Eye (tissue), 1 donor: ENCODE results near the gene SUMF1.

Source experiments
- DNase-seq: peaks from one replicate; pipeline ENCODE4 v3.0.0-alpha.2; 2015

SUMF1 gene

GRCh38 chr3:4411236-4411635 is 55.8 kb downstream of the SUMF1 start:
- no peak for DNase-seq

GRCh38 chr3:4410606-4411005 is 56.5 kb downstream of the SUMF1 start:
- DNase-seq, result no peak

DNA sequence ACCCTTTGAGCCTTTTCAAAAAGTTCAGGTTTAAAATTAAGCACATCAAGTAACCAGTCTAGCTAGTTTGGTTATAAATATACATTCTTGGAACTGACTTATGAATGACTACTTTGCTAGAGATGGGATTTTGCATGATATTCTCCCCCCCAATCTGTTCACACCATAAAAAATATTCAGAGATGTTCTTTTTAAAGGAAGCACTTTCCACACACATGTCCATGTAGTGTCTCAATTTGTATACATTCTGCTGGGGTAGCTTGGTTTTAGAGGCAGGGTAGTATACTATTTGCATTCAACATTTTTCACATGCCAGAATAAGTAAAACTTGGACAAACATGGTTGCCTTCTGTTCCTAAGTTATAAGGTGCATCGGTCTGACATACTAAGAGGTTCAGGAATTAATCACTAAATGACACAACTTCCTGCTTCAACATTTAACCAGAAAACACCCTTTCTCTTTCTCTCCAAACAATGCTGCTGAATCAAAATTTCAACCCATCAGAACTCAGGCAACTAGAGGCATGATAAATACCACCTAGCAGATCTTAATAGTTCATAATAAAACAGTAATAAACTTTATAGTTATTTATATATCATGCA is 57.0 kb downstream of the SUMF1 start:
- DNase-seq, result no peak

DNA sequence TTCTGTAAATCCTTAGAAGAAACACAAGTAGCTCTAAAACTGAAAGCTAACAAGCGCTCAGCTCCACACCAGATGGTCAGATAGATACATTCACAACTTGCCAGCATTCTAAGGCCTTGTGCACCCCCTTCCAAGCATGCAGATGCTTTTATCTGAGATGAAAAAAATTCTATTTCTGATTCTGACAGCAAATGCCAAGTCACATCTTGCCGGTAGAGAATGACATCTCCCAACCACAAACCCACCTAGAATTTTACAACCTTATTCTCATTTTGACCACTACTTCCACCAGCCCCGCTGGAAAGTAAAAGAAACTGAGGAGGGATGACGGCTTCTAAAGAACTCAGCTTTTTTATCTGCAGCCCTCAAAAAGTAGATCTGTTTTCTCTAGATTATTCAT is 57.7 kb downstream of the SUMF1 start:
- DNase-seq, result no peak

DNA sequence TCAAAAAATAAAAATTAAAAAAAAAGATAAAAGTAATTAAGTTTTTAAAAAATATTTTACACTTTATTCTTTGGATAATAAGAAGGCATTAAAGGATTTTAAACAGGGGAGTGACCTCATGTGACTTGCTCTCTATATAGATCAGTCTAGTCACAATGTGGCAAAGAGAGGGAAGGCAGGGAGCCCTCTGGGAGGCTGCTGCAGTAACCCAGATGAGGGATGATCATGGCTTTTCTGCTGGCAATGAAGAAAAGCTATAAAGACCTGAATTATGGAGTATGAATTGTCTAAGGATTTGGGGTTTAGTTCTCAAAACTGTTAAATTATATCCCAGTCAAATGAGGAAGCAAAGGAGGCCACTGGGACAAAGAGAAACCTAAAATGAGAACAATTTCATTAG is 58.1 kb downstream of the SUMF1 start:
- no peak for DNase-seq

DNA sequence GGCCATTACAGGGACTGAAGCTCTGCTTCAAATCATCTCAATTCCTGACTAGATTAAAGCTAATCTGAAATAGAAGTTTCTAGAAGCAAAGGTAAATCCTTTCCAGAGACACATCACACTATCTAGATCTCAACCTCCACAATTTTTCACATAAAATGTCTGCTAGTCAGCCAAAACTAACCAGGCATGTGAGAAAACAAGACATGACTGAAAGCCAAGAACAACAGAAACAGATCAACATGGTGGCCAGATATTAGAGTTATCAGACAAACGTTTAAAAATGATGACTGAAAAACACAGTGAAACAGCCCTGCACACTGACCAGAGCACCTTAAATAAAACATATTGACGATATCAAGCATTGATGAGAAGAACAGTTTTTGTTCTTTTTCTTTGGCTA is 59.1 kb downstream of the SUMF1 start:
- no peak for DNase-seq

- no peak for DNase-seq
Measured at GRCh38 chr3:4406746-4407568, 60.1 kb downstream of the SUMF1 start.

DNA sequence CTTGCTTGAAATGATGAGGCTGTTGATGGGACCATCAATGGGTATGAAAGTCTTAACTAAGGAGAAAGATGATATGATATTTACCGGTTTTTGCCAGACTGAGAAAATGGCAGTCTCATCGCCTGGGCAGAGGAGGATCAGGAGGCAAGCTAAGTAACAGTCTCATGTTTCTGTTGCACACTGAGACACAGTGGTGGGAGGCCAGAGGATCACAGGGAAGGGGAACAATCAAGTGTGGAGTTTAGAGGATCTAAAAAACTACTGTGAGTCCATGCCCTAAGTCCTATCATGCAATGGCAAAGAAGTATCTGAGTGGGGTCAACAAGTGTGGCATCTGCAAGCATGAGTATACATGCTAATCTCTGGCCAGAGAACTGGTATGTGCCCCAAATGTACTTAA is 62.2 kb downstream of the SUMF1 start:
- DNase-seq, result no peak

GRCh38 chr3:4401441-4401840 is 65.6 kb downstream of the SUMF1 start:
- no peak for DNase-seq

DNA sequence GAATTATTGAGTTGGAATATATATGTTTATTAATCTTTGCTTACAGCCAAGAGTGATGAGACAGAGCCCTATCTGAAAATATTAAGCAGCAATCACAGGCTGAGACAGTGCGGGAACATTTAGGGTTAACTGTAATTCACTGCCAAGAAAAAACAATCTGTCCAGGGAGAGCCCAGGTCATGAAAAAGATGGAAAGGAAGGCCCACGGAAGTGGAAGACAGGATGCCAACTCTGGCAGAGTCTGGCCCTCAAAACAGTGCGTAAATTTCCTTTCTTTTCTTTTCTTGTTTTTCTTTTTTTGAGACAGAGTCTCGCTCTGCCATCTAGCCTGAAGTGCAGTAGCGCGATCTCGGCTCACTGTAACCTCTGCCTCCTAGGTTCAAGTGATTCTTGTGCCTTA is 67.6 kb downstream of the SUMF1 start:
- DNase-seq, result no peak

DNA sequence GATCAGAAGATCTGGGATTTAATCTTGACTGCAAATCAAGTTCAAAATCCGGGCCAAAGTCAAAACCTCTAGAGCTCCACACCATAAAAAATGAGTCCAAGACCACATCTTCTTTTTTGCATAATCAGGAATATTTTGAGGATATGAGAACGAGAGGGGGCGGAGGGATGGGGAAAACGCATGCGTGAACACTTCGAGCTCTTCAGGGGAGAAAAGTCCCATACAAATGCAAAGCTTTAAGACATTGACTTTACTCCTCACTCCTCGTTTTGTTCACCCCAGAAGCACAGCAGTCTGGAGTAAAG is 68.2 kb downstream of the SUMF1 start:
- no peak for DNase-seq

DNA sequence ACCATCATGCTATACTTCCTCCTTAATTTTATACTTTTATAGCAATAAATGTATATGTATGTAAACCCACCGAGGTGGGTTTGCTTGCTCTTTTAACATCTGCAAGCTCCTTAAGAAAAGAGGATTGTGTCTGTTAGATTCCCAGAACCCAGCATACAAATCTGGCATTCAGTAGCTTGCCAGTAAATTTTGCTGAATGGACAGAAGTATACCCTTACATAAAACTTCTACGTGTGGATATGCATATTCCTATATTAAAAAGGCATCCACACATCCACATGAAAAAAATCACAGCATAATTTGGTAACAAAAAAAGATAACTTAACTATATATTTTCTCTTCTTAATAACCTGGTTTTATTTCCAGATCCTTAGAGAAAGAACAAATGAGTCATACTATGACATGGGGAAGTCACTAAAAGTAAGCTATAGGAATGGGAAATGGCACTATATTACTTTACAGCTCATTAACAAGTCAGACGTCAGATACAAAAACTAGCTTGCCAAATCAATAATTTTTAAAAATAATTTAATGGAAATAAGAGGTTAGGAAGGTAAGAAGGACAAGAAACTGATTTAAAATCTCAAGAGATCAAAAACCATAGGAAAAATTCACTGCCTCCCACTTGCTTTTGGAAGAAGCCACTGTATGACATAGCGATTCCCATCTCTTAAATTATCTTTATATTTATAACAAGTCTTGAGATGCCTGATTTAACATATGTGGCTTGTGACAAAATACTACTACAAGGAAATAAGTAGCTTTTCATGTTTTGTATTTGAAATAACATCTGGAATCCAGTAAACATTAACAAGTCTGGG is 68.7 kb downstream of the SUMF1 start:
- DNase-seq, result no peak

DNA sequence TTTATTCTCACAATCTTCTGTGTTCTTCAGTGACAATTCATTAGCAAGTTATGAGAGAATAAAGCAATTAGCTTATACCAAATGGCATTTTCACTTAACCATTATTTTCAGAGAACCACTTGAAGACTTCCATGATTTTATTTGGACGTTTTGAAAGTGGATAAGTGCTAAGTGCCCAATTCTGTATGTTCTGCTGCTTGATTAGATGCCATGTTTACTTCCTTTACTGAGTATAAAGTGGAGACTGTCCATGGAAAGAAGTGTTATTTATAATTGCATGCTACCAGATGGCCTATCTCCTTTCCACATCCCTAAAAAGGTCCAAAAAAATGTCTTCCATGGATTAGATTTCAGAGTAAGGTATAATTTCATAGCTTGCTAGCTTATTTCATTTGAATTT is 69.6 kb downstream of the SUMF1 start:
- no peak for DNase-seq

GRCh38 chr3:4396542-4396941 is 70.5 kb downstream of the SUMF1 start:
- no peak for DNase-seq

- DNase-seq, result no peak
Measured at GRCh38 chr3:4396006-4396405, 71.1 kb downstream of the SUMF1 start.

- no peak for DNase-seq
Measured at GRCh38 chr3:4395448-4395847, 71.6 kb downstream of the SUMF1 start.

DNA sequence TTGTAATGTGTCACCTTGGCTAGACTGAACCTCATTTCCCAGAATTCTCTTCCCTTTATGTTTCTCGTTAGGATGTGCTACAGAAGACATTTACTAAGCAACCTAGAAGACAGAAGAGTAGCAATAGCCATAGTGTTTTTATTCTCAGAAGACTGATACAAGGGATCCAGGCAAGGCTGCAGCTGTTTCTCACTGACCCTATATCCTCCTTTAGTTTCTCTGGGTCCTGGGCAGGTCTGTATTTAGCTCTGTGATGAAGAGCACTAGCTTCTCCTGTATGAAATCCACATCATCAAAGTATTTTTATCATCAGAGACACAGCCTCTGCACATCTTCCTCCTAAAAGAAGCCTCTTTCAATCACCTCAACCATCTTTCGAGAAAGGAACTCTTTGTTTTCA is 72.5 kb downstream of the SUMF1 start:
- no peak for DNase-seq

- DNase-seq, result no peak
Measured at GRCh38 chr3:4394048-4394447, 73.0 kb downstream of the SUMF1 start.

- DNase-seq, result no peak
Measured at GRCh38 chr3:4392992-4393391, 74.1 kb downstream of the SUMF1 start.

DNA sequence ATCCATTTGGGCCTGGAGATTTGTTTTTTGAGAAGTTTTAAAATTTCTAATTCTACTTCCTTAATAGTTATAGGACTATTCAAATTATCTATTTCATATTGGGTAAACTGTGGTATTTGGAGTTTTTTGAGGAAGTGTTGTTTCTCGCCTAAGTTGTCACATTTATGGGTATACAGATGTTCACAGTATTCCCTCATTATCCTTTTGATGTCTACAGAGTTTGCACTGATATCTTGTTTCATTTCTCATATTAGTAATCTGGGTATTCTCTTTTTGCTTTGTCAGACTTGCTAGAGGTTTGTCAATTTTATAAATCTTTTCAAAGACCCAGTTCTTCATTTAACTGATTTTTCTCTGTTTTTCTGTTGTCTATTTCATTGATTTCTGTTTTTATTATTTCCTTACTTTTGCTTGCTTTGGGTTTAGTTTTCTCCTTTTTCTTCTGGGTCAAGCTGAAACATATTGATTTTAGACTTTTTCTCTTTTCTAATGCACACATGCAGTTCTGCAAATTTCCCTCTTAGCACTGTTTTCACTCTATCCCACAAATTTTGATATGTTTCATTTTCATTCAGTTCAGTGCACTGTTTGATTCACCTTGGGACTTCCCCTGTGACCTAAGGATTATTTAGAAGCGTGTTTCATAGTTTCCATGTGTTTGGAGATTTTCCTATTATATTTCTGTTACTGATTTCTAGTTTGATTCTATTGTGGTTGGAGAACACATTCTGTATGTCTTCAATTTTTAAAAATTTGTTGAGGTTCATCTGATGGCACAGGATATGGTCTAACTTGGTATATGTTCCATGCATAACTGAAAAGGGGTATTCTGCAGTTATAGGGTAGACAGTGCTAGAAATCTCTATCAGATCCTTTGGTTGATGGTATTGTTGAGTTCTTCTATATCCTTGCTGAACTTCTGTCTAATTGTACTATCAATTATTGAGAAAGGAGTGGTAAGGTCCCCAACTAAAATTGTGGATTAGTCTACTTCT is 79.6 kb downstream of the SUMF1 start:
- DNase-seq, result no peak

DNA sequence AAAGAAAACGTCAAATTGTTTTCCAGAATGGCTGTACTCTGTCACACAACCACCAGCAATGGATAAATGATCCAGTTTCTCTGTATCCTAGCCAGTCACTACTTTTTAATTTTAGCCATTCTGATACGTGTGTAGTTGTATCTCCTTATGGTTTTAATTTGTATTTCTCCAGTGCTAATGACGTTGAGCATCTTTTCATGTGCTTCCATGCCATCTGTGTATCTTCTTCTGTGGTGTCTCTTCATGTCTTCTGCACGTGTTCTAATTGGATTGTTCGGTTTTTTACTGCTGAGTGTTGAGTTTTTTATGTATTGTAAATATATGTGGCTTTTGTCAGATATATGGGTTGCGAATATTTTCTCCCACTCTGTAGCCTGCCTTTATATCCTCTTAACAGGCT is 81.9 kb downstream of the SUMF1 start:
- DNase-seq, result no peak

GRCh38 chr3:4380013-4380412 is 87.1 kb downstream of the SUMF1 start:
- no peak for DNase-seq

DNA sequence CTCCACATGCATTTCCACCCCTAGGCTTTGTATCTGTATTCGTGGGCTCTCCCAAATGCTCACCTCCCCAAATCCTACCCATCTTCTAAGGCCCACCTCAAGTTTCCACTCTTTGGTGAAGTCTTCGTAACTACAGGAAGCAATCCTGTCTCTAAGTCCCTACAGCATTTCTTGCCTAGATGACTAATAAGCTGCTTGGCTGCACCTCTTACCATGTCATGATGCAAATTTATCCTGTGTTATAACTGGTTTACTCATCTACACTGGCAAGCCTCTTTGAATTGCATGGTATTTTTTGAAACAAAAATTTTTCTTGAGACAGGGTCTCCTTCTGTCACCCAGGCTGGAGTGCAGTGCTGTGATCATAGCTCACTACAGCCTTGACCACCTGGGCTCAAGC is 90.6 kb downstream of the SUMF1 start:
- no peak for DNase-seq
